HuH-7.5 (cell line): ENCODE measurements around the gene PRDX2.
A peak's percentile ranks its signal among the peaks of the same experiment; 100 is the strongest.

Source experiments
- DNase-seq: peaks from one replicate; pipeline ENCODE4 v3.0.0; 2011; ENCODE audit warnings: low spot score

Gene PRDX2

DNA sequence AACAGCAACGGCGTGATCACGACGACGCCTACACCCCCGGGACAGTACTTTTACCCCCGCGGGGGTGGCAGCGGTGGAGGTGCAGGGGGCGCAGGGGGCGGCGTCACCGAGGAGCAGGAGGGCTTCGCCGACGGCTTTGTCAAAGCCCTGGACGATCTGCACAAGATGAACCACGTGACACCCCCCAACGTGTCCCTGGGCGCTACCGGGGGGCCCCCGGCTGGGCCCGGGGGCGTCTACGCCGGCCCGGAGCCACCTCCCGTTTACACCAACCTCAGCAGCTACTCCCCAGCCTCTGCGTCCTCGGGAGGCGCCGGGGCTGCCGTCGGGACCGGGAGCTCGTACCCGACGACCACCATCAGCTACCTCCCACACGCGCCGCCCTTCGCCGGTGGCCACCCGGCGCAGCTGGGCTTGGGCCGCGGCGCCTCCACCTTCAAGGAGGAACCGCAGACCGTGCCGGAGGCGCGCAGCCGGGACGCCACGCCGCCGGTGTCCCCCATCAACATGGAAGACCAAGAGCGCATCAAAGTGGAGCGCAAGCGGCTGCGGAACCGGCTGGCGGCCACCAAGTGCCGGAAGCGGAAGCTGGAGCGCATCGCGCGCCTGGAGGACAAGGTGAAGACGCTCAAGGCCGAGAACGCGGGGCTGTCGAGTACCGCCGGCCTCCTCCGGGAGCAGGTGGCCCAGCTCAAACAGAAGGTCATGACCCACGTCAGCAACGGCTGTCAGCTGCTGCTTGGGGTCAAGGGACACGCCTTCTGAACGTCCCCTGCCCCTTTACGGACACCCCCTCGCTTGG is 9.3 kb downstream of the PRDX2 start:
- peak; percentile 65 for DNase-seq

GRCh38 chr19:12791345-12792050 is 10.1 kb downstream of the PRDX2 start, which contains the start of gene JUNB:
TSS of gene JUNB (plus strand) at chr19:12791486. CDS start at chr19:12791772, 286 bp downstream.
- peak; percentile 97 for DNase-seq

DNA sequence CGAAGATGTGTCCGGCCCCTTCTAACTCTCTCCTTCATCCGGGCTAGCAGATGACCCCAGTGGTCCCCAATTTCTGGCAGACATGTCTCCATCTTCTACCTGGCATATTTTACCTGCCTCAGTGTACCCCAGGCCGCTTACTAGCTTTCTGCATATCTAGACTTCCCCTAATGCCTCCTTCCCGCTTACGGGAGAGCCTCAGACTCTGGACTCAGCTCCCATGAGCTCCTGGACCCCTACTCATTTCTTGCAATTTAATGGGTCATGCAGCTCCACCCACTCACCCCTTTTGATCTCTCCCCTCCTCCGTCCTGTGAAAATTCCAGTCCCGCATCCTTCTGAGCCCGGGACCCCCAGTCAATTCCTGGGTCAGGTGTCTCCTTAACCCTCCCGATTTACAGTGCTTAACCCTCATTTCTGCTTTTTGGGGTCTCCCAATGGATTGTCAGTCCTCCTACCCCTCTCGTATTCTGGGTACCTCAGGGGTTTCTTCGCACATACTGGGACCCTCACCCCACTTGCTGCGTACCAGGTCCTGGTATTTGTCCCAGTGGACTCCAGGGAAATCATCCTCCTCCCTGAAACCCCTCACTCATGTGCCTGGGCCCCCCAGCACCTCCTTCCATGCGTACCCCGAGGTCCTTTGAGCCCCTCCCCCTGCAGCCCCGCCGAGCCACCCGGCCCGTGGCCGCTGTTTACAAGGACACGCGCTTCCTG is 10.8 kb downstream of the PRDX2 start:
- no peak for DNase-seq

DNA sequence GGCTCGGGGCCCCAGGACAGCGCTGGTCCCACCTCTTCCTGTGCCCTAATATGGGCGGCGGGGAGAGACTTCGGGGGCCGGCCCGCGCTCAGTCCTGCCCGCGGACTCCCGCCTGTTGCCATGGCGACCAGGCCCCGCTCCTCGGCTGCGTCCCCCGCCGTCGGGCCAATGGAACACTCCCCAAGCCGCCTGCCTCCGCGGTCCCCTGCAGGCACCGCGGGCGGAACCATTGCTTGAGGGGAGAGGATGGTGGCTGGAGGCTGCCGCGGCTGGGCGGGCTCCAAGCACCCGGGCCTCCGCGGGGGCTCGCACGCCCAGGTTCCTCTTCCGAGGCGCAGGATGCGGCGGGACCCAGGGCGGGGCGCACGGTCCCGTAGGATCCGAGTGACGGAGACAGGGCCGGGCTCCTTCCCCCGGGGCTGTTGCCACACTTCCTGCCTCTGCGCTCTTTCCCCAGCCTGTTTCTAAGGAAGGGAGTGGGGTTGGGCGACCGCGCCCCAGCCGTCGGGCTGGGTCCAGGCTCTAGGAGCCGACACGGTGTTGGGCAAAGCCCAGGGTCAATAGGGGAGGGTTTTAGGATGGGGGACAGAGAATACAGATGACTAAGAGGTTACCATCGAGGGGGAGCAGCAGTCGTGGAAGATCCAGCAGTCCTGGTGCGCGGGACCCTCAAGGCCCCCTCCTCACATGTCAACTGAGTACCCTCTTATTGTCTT is 11.5 kb downstream of the PRDX2 start:
- peak; percentile 96 for DNase-seq

DNA sequence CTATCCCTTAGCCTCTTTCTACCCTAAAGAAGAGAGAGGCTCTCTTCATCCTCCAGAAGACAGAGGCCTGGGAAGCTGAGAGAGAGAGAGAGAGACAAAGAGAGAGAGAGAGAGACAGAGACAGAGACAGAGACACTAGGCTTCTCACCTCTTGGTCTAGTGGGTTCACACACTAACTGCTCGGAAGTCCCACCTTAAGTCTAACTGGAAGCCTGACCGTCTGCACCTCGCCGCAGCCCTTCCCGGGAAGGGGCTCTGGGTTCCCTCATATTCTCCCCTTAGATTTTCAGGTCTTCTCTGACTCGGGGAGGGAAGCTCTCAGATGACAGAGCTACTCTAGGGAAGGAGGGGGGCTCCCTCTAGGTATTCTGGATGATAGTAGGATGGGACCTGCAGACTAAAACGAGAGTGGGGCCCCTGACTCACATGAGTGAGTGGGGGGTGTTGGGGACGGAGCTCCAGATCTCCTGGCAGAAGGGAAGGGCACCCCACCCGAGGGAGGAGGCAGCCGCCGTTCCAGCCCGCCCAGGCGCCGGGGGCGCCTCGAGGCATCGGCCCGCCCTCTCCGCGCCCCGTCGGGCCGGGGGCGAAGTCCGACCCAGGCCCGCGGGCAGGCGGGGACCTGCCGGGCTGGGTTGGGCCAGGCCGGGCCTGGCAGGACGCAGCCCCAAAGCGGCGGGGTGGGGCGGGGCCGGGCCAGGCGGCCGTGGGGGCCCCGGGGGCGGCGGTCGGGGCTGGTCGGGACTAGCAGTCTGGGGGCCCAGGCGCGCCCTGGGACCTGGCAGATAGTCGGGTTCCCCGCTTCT is 12.3 kb downstream of the PRDX2 start:
- DNase-seq, result peak; percentile 75

DNA sequence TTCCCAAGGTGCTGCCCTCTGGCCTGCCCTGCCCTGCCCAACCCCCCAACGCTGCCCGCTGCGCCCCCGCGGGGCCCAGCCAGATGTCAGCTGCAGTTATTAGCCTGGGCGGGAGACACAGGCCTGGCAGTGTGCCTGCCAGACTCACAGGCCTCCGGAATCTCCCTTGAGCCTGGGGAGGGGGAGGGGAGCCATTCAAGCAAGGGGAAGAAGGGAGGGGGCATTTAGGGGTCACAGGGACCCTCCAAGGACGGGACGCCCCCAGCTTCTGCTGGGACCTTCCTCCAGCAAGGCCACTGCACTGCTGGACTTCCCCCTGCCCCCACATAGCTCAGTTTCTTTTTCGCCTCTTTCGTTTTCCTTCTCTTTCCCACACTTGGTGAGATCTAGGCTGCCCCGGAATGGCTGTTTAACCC is 12.9 kb downstream of the PRDX2 start:
- DNase-seq, result peak; percentile 89

DNA sequence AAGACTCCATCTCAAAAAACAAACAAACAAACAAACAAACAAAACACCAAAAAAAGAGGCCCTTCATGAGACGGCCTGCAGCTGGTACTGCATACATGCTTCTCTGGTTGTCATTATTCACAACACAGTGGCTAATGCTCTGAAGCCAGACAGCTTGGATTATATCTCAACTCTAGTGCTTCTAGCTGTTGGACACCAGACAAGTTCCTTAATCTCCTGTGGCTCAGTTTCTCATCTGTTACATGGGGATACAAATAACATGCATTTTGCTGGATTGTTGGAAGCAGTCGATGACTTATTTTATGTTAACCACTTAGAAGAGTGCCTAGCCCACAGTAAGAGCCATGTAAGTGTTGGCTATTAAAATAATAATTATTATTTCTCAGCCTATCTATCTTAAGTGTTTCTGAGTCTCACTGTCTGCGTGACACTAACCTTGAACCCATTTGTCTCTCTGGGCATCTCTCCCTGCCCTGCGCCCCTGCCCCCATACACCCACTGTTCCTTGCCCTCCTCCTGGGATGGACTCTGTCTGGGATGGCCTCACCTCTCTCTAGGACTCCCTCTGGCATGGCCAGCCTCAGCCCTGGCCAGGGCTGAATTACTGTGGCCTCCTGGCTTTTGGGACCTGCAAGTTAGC is 13.4 kb downstream of the PRDX2 start:
- no peak for DNase-seq

GRCh38 chr19:12787458-12787857 is 14.1 kb downstream of the PRDX2 start:
- DNase-seq, result no peak

DNA sequence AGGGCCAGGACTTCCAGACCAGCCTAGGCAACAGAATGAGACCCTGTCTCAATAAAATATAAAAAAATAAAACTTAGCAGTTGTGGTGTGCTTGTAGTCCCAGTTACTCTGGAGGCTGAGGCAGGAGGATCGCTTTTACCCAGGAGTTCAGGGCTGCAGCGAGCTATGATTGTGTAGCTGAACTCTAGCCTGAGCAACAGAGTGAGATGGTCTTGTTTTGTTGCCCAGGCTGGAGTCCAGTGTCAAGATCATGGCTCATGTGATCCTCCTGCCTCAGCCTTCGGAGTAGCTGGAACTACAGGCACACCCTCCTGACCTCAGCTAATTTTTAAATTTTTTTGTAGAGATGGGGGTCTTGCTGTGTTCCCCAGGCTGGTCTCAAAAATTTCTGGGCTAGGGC is 14.6 kb downstream of the PRDX2 start:
- no peak for DNase-seq

GRCh38 chr19:12786141-12786870 is 15.3 kb downstream of the PRDX2 start:
- no peak for DNase-seq

DNA sequence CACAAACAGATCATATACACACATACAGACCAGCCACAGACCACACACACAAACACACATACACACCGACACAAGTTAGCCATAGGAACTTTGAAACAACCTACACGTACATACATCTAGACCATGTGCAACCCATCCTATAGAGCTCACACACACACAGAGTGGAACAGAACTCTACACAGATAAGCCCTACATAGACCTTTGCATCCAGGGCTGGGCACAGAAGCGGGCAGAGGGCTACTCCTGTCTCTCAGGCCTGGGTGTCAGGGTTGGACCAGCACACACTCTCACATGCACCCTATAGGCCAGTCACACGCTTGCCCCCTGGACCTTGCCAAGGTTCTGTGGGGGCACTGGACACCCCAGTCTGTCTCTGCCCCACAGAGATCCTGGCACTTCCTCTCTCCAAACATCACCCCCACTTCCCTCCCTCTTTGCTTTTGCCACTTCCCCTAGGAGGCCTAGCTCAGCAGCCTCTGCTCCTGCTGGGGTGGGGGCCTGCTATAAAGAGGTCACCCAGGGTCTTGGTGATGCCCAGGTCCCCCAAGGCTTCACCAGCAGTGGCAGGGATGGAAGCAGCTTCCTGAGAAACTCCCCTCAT is 16.1 kb downstream of the PRDX2 start:
- no peak for DNase-seq

- DNase-seq, result peak; percentile 26
Measured at GRCh38 chr19:12784871-12785430, 16.6 kb downstream of the PRDX2 start.

DNA sequence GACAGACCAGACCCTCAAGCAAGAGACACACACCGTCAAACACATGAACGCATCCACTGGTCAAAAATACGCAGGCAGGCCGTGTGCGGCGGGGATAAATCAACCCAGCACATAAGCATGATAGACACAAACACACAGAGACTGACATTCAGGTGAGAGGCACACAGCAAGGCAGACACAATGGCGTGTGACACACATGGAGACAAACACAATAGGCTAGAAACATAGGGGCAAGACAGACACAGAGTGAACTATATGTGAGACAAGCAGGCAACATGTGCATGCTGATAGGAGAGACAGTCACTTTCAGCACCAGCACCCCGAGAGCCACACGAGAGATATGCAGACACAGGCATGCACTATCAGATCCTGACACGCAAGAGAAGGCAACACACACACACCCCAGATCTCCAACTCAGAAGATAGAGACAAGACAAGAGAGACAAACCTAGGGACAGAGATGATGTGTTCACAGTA is 17.2 kb downstream of the PRDX2 start:
- DNase-seq, result no peak

GRCh38 chr19:12783849-12784393 is 17.7 kb downstream of the PRDX2 start:
- peak; percentile 68 for DNase-seq

- DNase-seq, result no peak
Measured at GRCh38 chr19:12783291-12783848, 18.2 kb downstream of the PRDX2 start.

- DNase-seq, result peak; percentile 67
Measured at GRCh38 chr19:12782424-12783290, 18.9 kb downstream of the PRDX2 start.

- DNase-seq, result no peak
Measured at GRCh38 chr19:12782174-12782423, 19.5 kb downstream of the PRDX2 start.
